HEK293 (cell line): Measurements from ENCODE around the gene TAP2.
A peak's percentile ranks its signal among the peaks of the same experiment; 100 is the strongest.
"Not testable (repeated sequence)": the region's sequence is repeated elsewhere in the genome, so short reads cannot be mapped to it uniquely, and the experiment has no call there.

ENCODE experiments used
- CTCF ChIA-PET: fragments of 350-600 bp; formaldehyde crosslinking; extraction: SDS; loops from one replicate; lab custom pipeline; 2021; ENCODE audit warnings: antibody characterized with exemption; lab: Yijun Ruan, JAX
- POLR2A ChIA-PET: fragments of 300-600 bp; formaldehyde crosslinking; extraction: SDS; loops from one replicate; lab custom pipeline; 2020; ENCODE audit warnings: antibody characterized with exemption, inconsistent platforms; lab: Yijun Ruan, JAX
- H3K27ac ChIP-seq: fragments of 200-500 bp; sonication (Bioruptor generic); 2 replicates; pipeline ENCODE4 v1.5.1; 2014; ENCODE audit warnings: low read depth, low read length, control low read depth, inconsistent platforms; ENCODE audit errors: extremely low read depth
- H3K36me3 ChIP-seq, 2 experiments: fragments of 200-500 bp in 1 of 2; sonication (Bioruptor generic) in 1 of 2; 1 replicate in 1 of 2; 2 replicates in 1 of 2; pipeline ENCODE4 v1.5.1; 2014 to 2017; ENCODE audit warnings: inconsistent platforms in 2 of 2, low read length in 2 of 2; ENCODE audit not compliant: control insufficient read depth in 2 of 2, insufficient read depth in 1 of 2
- H3K4me1 ChIP-seq: fragments of 200-500 bp; sonication (Bioruptor generic); 2 replicates; pipeline ENCODE4 v1.5.1; 2014; ENCODE audit warnings: mild to moderate bottlenecking, low read length, inconsistent platforms; ENCODE audit not compliant: control insufficient read depth, insufficient read depth
- H3K4me3 ChIP-seq: 2 replicates; pipeline ENCODE4 v1.5.1; 2011; ENCODE audit warnings: low read depth, mild to moderate bottlenecking, control low read depth, low read length, moderate library complexity
- H3K9me3 ChIP-seq: fragments of 200-500 bp; sonication (Bioruptor generic); 2 replicates; pipeline ENCODE4 v1.5.1; 2014; ENCODE audit warnings: low read depth, low read length, inconsistent platforms; ENCODE audit not compliant: control insufficient read depth, insufficient read depth
- ZBTB17 ChIP-seq: fragments of 450-650 bp; formaldehyde crosslinking; IDR thresholded peaks from 2 replicates; pipeline ENCODE4 v1.5.1; 2016; ENCODE audit warnings: missing biosample characterization, missing genetic modification characterization
- ZBTB7A ChIP-seq: fragments of 450-650 bp; formaldehyde crosslinking; IDR thresholded peaks from 2 replicates; pipeline ENCODE4 v1.5.1; 2016; ENCODE audit warnings: low read depth, missing biosample characterization, missing genetic modification characterization
- ZBTB8A ChIP-seq: fragments of 450-650 bp; formaldehyde crosslinking; IDR thresholded peaks from 2 replicates; pipeline ENCODE4 v1.5.1; 2016; ENCODE audit warnings: missing biosample characterization, missing genetic modification characterization
- ZFP37 ChIP-seq: fragments of 450-650 bp; formaldehyde crosslinking; IDR thresholded peaks from 2 replicates; pipeline ENCODE4 v1.5.1; 2016; ENCODE audit warnings: missing biosample characterization, missing genetic modification characterization
- ZNF10 ChIP-seq: fragments of 450-650 bp; formaldehyde crosslinking; IDR thresholded peaks from 2 replicates; pipeline ENCODE4 v1.5.1; 2017; ENCODE audit warnings: missing biosample characterization, missing genetic modification characterization
- ZNF140 ChIP-seq: fragments of 450-650 bp; formaldehyde crosslinking; IDR thresholded peaks from 2 replicates; pipeline ENCODE4 v1.5.1; 2016; ENCODE audit warnings: missing biosample characterization, missing genetic modification characterization
- ZNF146 ChIP-seq: fragments of 450-650 bp; formaldehyde crosslinking; IDR thresholded peaks from 2 replicates; pipeline ENCODE4 v1.5.1; 2016; ENCODE audit warnings: missing biosample characterization, missing genetic modification characterization
- ZNF155 ChIP-seq: fragments of 450-650 bp; formaldehyde crosslinking; IDR thresholded peaks from 2 replicates; pipeline ENCODE4 v1.5.1; 2016; ENCODE audit warnings: missing biosample characterization, missing genetic modification characterization
- ZNF2 ChIP-seq: fragments of 450-650 bp; formaldehyde crosslinking; IDR thresholded peaks from 2 replicates; pipeline ENCODE4 v1.5.1; 2016; ENCODE audit warnings: missing biosample characterization, missing genetic modification characterization
- ZNF280C ChIP-seq: fragments of 450-650 bp; formaldehyde crosslinking; IDR thresholded peaks from 2 replicates; pipeline ENCODE4 v1.5.1; 2016; ENCODE audit warnings: missing biosample characterization, missing genetic modification characterization
- ZNF354C ChIP-seq: fragments of 450-650 bp; formaldehyde crosslinking; IDR thresholded peaks from 2 replicates; pipeline ENCODE4 v1.5.1; 2016; ENCODE audit warnings: missing biosample characterization, missing genetic modification characterization, low read depth, borderline replicate concordance
- ZNF398 ChIP-seq: fragments of 450-650 bp; formaldehyde crosslinking; IDR thresholded peaks from 2 replicates; pipeline ENCODE4 v1.5.1; 2017; ENCODE audit warnings: missing biosample characterization, missing genetic modification characterization
- ZNF416 ChIP-seq: fragments of 450-650 bp; formaldehyde crosslinking; IDR thresholded peaks from 2 replicates; pipeline ENCODE4 v1.5.1; 2016; ENCODE audit warnings: missing biosample characterization, missing genetic modification characterization
- ZNF501 ChIP-seq: fragments of 450-650 bp; formaldehyde crosslinking; IDR thresholded peaks from 2 replicates; pipeline ENCODE4 v1.5.1; 2016; ENCODE audit warnings: missing biosample characterization, missing genetic modification characterization
- ZNF558 ChIP-seq: fragments of 450-650 bp; formaldehyde crosslinking; IDR thresholded peaks from 2 replicates; pipeline ENCODE4 v1.5.1; 2016; ENCODE audit warnings: missing biosample characterization, missing genetic modification characterization
- ZNF645 ChIP-seq: fragments of 450-650 bp; formaldehyde crosslinking; IDR thresholded peaks from 2 replicates; pipeline ENCODE4; 2016; ENCODE audit warnings: missing biosample characterization, missing genetic modification characterization
- ZNF660 ChIP-seq: fragments of 450-650 bp; IDR thresholded peaks from 2 replicates; pipeline ENCODE4 v1.5.1; 2018; ENCODE audit warnings: missing biosample characterization, mild to moderate bottlenecking, missing genetic modification characterization
- ZSCAN16 ChIP-seq: fragments of 450-650 bp; formaldehyde crosslinking; IDR thresholded peaks from 2 replicates; pipeline ENCODE4 v1.5.1; 2016; ENCODE audit warnings: missing biosample characterization, missing genetic modification characterization
- TF ChIP-seq, protein P1 (sequence below): fragments of 450-650 bp; formaldehyde crosslinking; IDR thresholded peaks from 2 replicates; pipeline ENCODE4 v1.5.1; 2016; ENCODE audit warnings: missing biosample characterization, missing genetic modification characterization

TAP2 gene

GRCh38 chr6:32879691-32880090, 41.2 kb upstream of the TAP2 start:
- Histone ChIP-seq H3K9me3 (no peaks in the 10 kb centered on the region), H3K36me3 (no peaks in the 10 kb centered on the region), H3K4me1 (no peaks in the 10 kb centered on the region), H3K27ac (no peak overlapping the region), H3K4me3 (no peak overlapping the region)
- ChIA-PET CTCF (interaction anchor here (0.6 to 5.1 kb wide), 13 partner anchors 12 to 1736 kb away, joined by 3 to 43 read pairs (median 6); partner anchors contain the start of genes HLA-DMA and TAP2), POLR2A (interaction anchor here (2.2 kb wide), 1 partner anchor 92 kb away, joined by 8 read pairs; no protein-coding TSS in a partner anchor)
- TF ChIP-seq ZNF140 (tag by site-specific recombination) (no peak), ZNF501 (tag by site-specific recombination) (no peak), ZFP37 (tag by site-specific recombination) (no peak), ZNF416 (no peak)

- POLR2A ChIA-PET: interaction anchor here (0.6 to 0.9 kb wide), 2 partner anchors 95 to 376 kb away, joined by 3 to 6 read pairs; no protein-coding TSS in a partner anchor
Measured at GRCh38 chr6:32876603-32877002, 38.1 kb upstream of the TAP2 start.

DNA sequence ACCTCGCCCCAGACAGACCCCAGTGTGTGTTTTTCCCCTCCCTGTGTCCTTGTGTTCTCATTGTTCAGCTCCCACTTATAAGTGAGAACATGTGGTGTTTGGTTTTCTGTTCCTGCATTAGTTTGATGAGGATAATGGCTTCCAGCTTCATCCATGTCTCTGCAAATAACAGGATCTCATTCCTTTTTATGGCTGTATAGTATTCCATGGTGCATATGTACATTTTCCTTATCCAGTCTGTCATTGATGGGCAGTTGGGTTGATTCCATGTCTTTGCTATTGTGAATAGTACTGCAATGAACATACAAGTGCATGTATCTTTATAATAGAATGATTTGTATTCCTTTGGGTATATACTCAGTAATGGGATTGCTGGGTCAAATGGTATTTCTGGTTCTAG, 35.4 kb upstream of the TAP2 start:
- H3K4me3 ChIP-seq: not testable (repeated sequence)
- ChIA-PET POLR2A (interaction anchor here (2.1 kb wide), 1 partner anchor 98 kb away, joined by 10 read pairs; no protein-coding TSS in a partner anchor), CTCF (interaction anchor here (0.7 to 2.8 kb wide), 7 partner anchors 11 to 1216 kb away, joined by 3 to 16 read pairs (median 4); partner anchors contain the start of genes BRD2 and TAP2)

More at GRCh38 chr6:32876603-32877002, 38.1 kb upstream of the TAP2 start:
- H3K4me3 ChIP-seq: no peak overlapping the region
- no peaks in the 10 kb centered on the region for H3K9me3 ChIP-seq
- no peak overlapping the region for H3K27ac ChIP-seq
- TF ChIP-seq ZNF354C (tag by site-specific recombination) (no peak), ZNF2 (tag by site-specific recombination) (no peak)
- CTCF ChIA-PET: interaction anchor here (0.9 to 5.1 kb wide), 9 partner anchors 8 to 176 kb away, joined by 3 to 43 read pairs (median 9); partner anchors contain the start of genes HLA-DMA and TAP2
- H3K36me3 ChIP-seq: no peaks in the 10 kb centered on the region
- no peaks in the 10 kb centered on the region for H3K4me1 ChIP-seq

GRCh38 chr6:32868257-32868788, 29.8 kb upstream of the TAP2 start:
- ChIA-PET CTCF (interaction anchor here (0.6 to 10.5 kb wide), 83 partner anchors 10 to 669 kb away, joined by 3 to 355 read pairs (median 5); partner anchors contain the start of genes HLA-DMA, HLA-DMB, HLA-DQA2 and PSMB8), POLR2A (interaction anchor here (0.6 to 3.0 kb wide), 6 partner anchors 10 to 746 kb away, joined by 3 to 21 read pairs (median 6); partner anchors contain the start of genes PSMB9, TAP1 and TAP2)
- Histone ChIP-seq H3K4me3 (no peak overlapping the region), H3K9me3 (no peaks in the 10 kb centered on the region), H3K36me3 (no peaks in the 10 kb centered on the region), H3K27ac (no peak overlapping the region), H3K4me1 (0 out of 2 replicates have a peak, but pooled peaks cover 3% of the 10 kb centered on the region)
- no peak for TF ChIP-seq ZSCAN16 (tag by site-specific recombination)
- TF ChIP-seq ZNF10: peak; percentile 92
- TF ChIP-seq, protein P1, sequence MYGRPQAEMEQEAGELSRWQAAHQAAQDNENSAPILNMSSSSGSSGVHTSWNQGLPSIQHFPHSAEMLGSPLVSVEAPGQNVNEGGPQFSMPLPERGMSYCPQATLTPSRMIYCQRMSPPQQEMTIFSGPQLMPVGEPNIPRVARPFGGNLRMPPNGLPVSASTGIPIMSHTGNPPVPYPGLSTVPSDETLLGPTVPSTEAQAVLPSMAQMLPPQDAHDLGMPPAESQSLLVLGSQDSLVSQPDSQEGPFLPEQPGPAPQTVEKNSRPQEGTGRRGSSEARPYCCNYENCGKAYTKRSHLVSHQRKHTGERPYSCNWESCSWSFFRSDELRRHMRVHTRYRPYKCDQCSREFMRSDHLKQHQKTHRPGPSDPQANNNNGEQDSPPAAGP: no peak
- TF ChIP-seq ZBTB7A (tag by site-specific recombination): no peak
- TF ChIP-seq ZNF398 (tag by site-specific recombination): no peak
- no peak for TF ChIP-seq ZNF558 (tag by site-specific recombination)
- TF ChIP-seq ZNF280C (tag by site-specific recombination): no peak
- TF ChIP-seq ZBTB17: 0 out of 2 replicates have a peak, but pooled peaks have one; percentile 5
- no peak for TF ChIP-seq ZBTB8A
- no peak for TF ChIP-seq ZNF645 (tag by site-specific recombination)
- TF ChIP-seq ZNF155 (tag by site-specific recombination): no peak
- 0 out of 2 replicates have a peak, but pooled peaks have one; percentile 34 for TF ChIP-seq ZNF660 (tag by site-specific recombination)

More for the DNA sequence above, 35.4 kb upstream of the TAP2 start:
- not testable (repeated sequence) for H3K27ac ChIP-seq
- TF ChIP-seq ZNF146: peak; percentile 81
- TF ChIP-seq, all 188 proteins: peak for 1; not testable (repeated sequence) for 187
- not testable (repeated sequence) for H3K9me3 ChIP-seq, H3K4me1 ChIP-seq, H3K36me3 ChIP-seq
